GM13976 (cell line): ENCODE measurements around the gene UBL4A.

Experiments used
- DNase-seq: peaks from one replicate; pipeline ENCODE4 v3.0.0; 2012; ENCODE audit warnings: low spot score
- CTCF ChIP-seq: IDR thresholded peaks from 2 replicates; pipeline ENCODE4 v1.5.1; 2012; ENCODE audit warnings: borderline replicate concordance, mild to moderate bottlenecking; ENCODE audit not compliant: insufficient read depth; ENCODE audit errors: extremely low read depth, missing control alignments, control extremely low read depth
- in situ Hi-C: fragments of 300-500 bp; cut with MboI; formaldehyde crosslinking; loops from one replicate; pipeline ENCODE4 v1.12.0; 2022; ENCODE audit warnings: low sequenced_read_pairs, mixed read lengths, inconsistent platforms; ENCODE audit not compliant: unreplicated experiment

The UBL4A gene

GRCh38 chrX:154468217-154468616, 18.2 kb downstream of the UBL4A start:
- no peak for DNase-seq
- no peak for TF ChIP-seq CTCF
- in situ Hi-C loops: no loop called here

- no peak for DNase-seq
- in situ Hi-C loops: no loop called here
- no peak for TF ChIP-seq CTCF
Measured at GRCh38 chrX:154467556-154467955, 18.9 kb downstream of the UBL4A start.

GRCh38 chrX:154466907-154467306, 19.5 kb downstream of the UBL4A start:
- no peak for TF ChIP-seq CTCF
- in situ Hi-C loops: no loop called here
- no peak for DNase-seq

GRCh38 chrX:154466036-154466435, 20.4 kb downstream of the UBL4A start:
- no peak for DNase-seq
- in situ Hi-C loops: no loop called here

GRCh38 chrX:154465601-154466000, 20.8 kb downstream of the UBL4A start:
- in situ Hi-C loops: no loop called here
- DNase-seq: no peak
- no peak for TF ChIP-seq CTCF

More at GRCh38 chrX:154466036-154466435, 20.4 kb downstream of the UBL4A start:
- no peak for TF ChIP-seq CTCF

GRCh38 chrX:154464806-154465365, 21.5 kb downstream of the UBL4A start:
- in situ Hi-C loops: no loop called here
- no peak for TF ChIP-seq CTCF
- no peak for DNase-seq
